GM12874 (cell line): ENCODE data around the gene STX8.

Experiments used
- CTCF ChIP-seq: IDR thresholded peaks from 2 replicates; pipeline ENCODE4 v1.5.1; 2011; ENCODE audit warnings: low read depth, mild to moderate bottlenecking, control low read depth, low read length, moderate library complexity; ENCODE audit not compliant: insufficient read depth

The STX8 gene

GRCh38 chr17:9566067-9566466 lies 9.6 kb downstream of the STX8 start:
- no peak for TF ChIP-seq CTCF

GRCh38 chr17:9564104-9564503 lies 11.5 kb downstream of the STX8 start:
- no peak for TF ChIP-seq CTCF

- no peak for TF ChIP-seq CTCF
Measured at GRCh38 chr17:9557857-9558256, 17.8 kb downstream of the STX8 start.

- TF ChIP-seq CTCF: no peak
Measured at GRCh38 chr17:9557161-9557755, 18.4 kb downstream of the STX8 start.

- TF ChIP-seq CTCF: peak; percentile 33; the same call in 1 of the 2 replicates
Measured at GRCh38 chr17:9554715-9555114, 20.9 kb downstream of the STX8 start.

GRCh38 chr17:9553596-9553995 lies 22.0 kb downstream of the STX8 start:
- TF ChIP-seq CTCF: no peak

GRCh38 chr17:9553181-9553580 lies 22.4 kb downstream of the STX8 start:
- TF ChIP-seq CTCF: no peak
